Measurements from ENCODE around the gene NCKAP1.

- TF ChIP-seq CTCF (IDR thresholded peaks at IDR 0.05) (no peak), POLR2A (IDR thresholded peaks at IDR 0.05) (no peak)
These were observed 89.2 kb downstream of the NCKAP1 start for GRCh38 chr2:182949052-182949451.

All from sigmoid colon (tissue), 3 donors.